Neuronal stem cell (in vitro differentiated cells): ENCODE data around the gene CACNB2.

ENCODE experiments used
- DNase-seq: peaks from one replicate; pipeline ENCODE4 v3.0.0-alpha.2; 2013; ENCODE audit warnings: low spot score
- H2AFZ ChIP-seq: one replicate; pipeline ENCODE4 v1.6.1; 2013; ENCODE audit warnings: mild to moderate bottlenecking, low read length, inconsistent platforms
- H2AK5ac ChIP-seq: 2 replicates; pipeline ENCODE4 v1.6.1; 2013; ENCODE audit warnings: low read depth, mild to moderate bottlenecking, inconsistent platforms, low read length, moderate library complexity, mixed read lengths
- H2BK120ac ChIP-seq: 2 replicates; pipeline ENCODE4 v1.6.1; 2013; ENCODE audit warnings: low read depth, mild to moderate bottlenecking, inconsistent platforms, low read length, moderate library complexity, mixed read lengths
- H2BK12ac ChIP-seq: one replicate; pipeline ENCODE4 v1.6.1; 2013; ENCODE audit warnings: low read length, inconsistent platforms
- H2BK15ac ChIP-seq: 2 replicates; pipeline ENCODE4 v1.6.1; 2013; ENCODE audit warnings: mild to moderate bottlenecking, low read length, inconsistent platforms, mixed read lengths
- H2BK5ac ChIP-seq: one replicate; pipeline ENCODE4 v1.6.1; 2013; ENCODE audit warnings: inconsistent platforms, mild to moderate bottlenecking, low read length, moderate library complexity
- H3K14ac ChIP-seq: one replicate; pipeline ENCODE4 v1.6.1; 2013; ENCODE audit warnings: low read length, inconsistent platforms
- H3K18ac ChIP-seq: 2 replicates; pipeline ENCODE4 v1.6.1; 2013; ENCODE audit warnings: low read length, inconsistent platforms
- H3K23ac ChIP-seq: 2 replicates; pipeline ENCODE4 v1.6.1; 2013; ENCODE audit warnings: low read depth, mild to moderate bottlenecking, mixed read lengths, low read length, inconsistent platforms; ENCODE audit not compliant: poor library complexity
- H3K27ac ChIP-seq: replicated peaks from 3 replicates; pipeline ENCODE4 v1.5.1; 2013; ENCODE audit warnings: low read length, inconsistent platforms
- H3K27me3 ChIP-seq, 3 experiments: 2 replicates each; pipeline ENCODE4 v1.6.1; 2013; ENCODE audit warnings: low read length in 3 of 3, mild to moderate bottlenecking in 2 of 3, inconsistent platforms in 1 of 3, low read depth in 1 of 3, mixed read lengths in 1 of 3, moderate library complexity in 1 of 3; ENCODE audit not compliant: control insufficient read depth in 3 of 3, insufficient read depth in 3 of 3
- H3K36me3 ChIP-seq, 2 donors: replicated peaks in 1 of 2; 2 replicates each; pipeline ENCODE4 v1.6.1; 2013; ENCODE audit warnings: low read length in 2 of 2; ENCODE audit not compliant: control insufficient read depth in 2 of 2, insufficient read depth in 2 of 2
- H3K4ac ChIP-seq: 2 replicates; pipeline ENCODE4 v1.6.1; 2013; ENCODE audit warnings: inconsistent platforms, mild to moderate bottlenecking, low read length, moderate library complexity
- H3K4me1 ChIP-seq, 2 donors: 1 replicate in 1 of 2; 2 replicates in 1 of 2; pipeline ENCODE4 v1.6.1; 2013; ENCODE audit warnings: low read length in 2 of 2, low read depth in 1 of 2; ENCODE audit not compliant: control insufficient read depth in 2 of 2, insufficient read depth in 1 of 2
- H3K4me2 ChIP-seq: one replicate; pipeline ENCODE4 v1.6.1; 2013; ENCODE audit warnings: mild to moderate bottlenecking, low read length, inconsistent platforms; ENCODE audit not compliant: insufficient read depth, poor library complexity, severe bottlenecking
- H3K4me3 ChIP-seq, 2 donors: 2 replicates each; pipeline ENCODE4 v1.5.1; 2013; ENCODE audit warnings: low read length in 2 of 2, mild to moderate bottlenecking in 2 of 2, inconsistent platforms in 1 of 2, moderate library complexity in 1 of 2
- H3K79me1 ChIP-seq: one replicate; pipeline ENCODE4 v1.6.1; 2013; ENCODE audit warnings: low read depth, mild to moderate bottlenecking, inconsistent platforms, low read length, moderate library complexity
- H3K9ac ChIP-seq: one replicate; pipeline ENCODE4 v1.6.1; 2013; ENCODE audit warnings: mild to moderate bottlenecking, low read depth, low read length, inconsistent platforms; ENCODE audit not compliant: poor library complexity
- H3K9me3 ChIP-seq, 2 donors: replicated peaks in 1 of 2; 2 replicates each; pipeline versions ENCODE3 to v1.6.1; 2013; ENCODE audit warnings: low read length in 2 of 2, mild to moderate bottlenecking in 2 of 2, inconsistent platforms in 1 of 2, low read depth in 1 of 2, mixed read lengths in 1 of 2, moderate library complexity in 1 of 2; ENCODE audit not compliant: control insufficient read depth in 2 of 2, insufficient read depth in 1 of 2
- H4K8ac ChIP-seq: one replicate; pipeline ENCODE4 v1.6.1; 2013; ENCODE audit warnings: low read depth, mild to moderate bottlenecking, inconsistent platforms, low read length, moderate library complexity
- H4K91ac ChIP-seq: one replicate; pipeline ENCODE4 v1.6.1; 2013; ENCODE audit warnings: low read length, low read depth, mild to moderate bottlenecking, inconsistent platforms; ENCODE audit not compliant: poor library complexity
- WGBS, 2 donors: extraction: QIAGEN DNeasy Blood & Tissue Kit; methylation state at CpG; one replicate each; pipeline ENCODE4 v1.1.7; 2013; ENCODE audit warnings: missing lambda C conversion rate in 2 of 2, mixed read lengths in 1 of 2; ENCODE audit not compliant: insufficient read length in 2 of 2, insufficient replicate concordance in 1 of 2; ENCODE audit errors: extremely low coverage in 2 of 2; 5-methylcytosine and 5-hydroxymethylcytosine counted together

The CACNB2 gene

DNA sequence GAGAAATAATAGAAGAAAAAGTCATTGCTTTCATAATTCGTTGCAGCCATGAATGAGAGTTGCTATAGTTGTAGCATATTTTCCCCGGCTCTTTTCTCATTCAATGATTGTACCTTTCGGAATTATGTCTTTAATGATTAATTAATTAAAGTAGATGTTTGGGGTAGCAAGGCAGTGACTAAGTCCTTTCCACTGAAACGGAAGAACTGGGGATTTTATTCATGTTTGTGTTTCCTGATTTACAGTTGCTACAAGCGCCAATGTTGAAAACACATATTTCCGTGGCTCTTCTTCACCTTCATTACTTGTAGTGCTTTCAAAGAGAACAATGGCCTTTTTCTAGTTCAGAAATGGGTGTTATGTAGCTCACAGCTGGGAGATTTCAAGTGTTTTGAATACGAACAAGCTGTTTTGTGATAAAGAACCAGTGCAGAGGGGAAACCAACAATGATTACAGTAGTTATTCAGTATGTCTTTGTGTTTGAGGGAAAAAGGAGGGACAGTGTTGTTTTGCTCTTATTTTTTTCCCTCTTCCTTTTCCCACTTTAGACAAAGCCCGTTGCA, 357.7 kb downstream of the CACNB2 start:
- no peak overlapping the region for H2BK5ac ChIP-seq
- H3K36me3 ChIP-seq = no peaks in the 10 kb centered on the region
- no peak overlapping the region for H3K18ac ChIP-seq
- H3K9ac ChIP-seq = no peak overlapping the region
- no peak for DNase-seq
- no peak overlapping the region for H3K4me2 ChIP-seq
- H2BK15ac ChIP-seq = no peak overlapping the region
- no peak overlapping the region for H2AFZ ChIP-seq
- no peak overlapping the region for H3K14ac ChIP-seq
- no peak overlapping the region for H4K91ac ChIP-seq
- H3K4me3 ChIP-seq = no peak overlapping the region
- no peak overlapping the region for H3K4ac ChIP-seq
- H2BK120ac ChIP-seq = no peak overlapping the region
- H3K23ac ChIP-seq = no peak overlapping the region
- WGBS, 2 donors = no CpG with 5 or more reads among the region's 8 CpGs
- no peak overlapping the region for H4K8ac ChIP-seq
- no peaks in the 10 kb centered on the region for H3K4me1 ChIP-seq
- H3K79me1 ChIP-seq = no peaks in the 10 kb centered on the region
- H3K9me3 ChIP-seq = no peaks in the 10 kb centered on the region
- H2AK5ac ChIP-seq = no peak overlapping the region
- H3K27ac ChIP-seq = no peak overlapping the region
- no peak overlapping the region for H2BK12ac ChIP-seq
- H3K27me3 ChIP-seq = peaks cover 0 to 13% (median 0%) of the 10 kb centered on the region in 3 experiments

- H3K36me3 ChIP-seq = no peaks in the 10 kb centered on the region
- H3K4me3 ChIP-seq = no peak overlapping the region
- no peak overlapping the region for H2BK5ac ChIP-seq
- peaks cover 0 to 13% (median 0%) of the 10 kb centered on the region in 3 experiments for H3K27me3 ChIP-seq
- no peak overlapping the region for H3K18ac ChIP-seq
- no peaks in the 10 kb centered on the region for H3K9me3 ChIP-seq
- no peak overlapping the region for H4K8ac ChIP-seq
- H3K14ac ChIP-seq = no peak overlapping the region
- H3K4me1 ChIP-seq = no peaks in the 10 kb centered on the region
- no peak overlapping the region for H3K23ac ChIP-seq
- no peak overlapping the region for H3K27ac ChIP-seq
- H2BK120ac ChIP-seq = no peak overlapping the region
- H2BK12ac ChIP-seq = no peak overlapping the region
- no peak overlapping the region for H2AK5ac ChIP-seq
- DNase-seq = no peak
- H3K4ac ChIP-seq = no peak overlapping the region
- no peak overlapping the region for H2BK15ac ChIP-seq
- H3K4me2 ChIP-seq = no peak overlapping the region
- no peaks in the 10 kb centered on the region for H3K79me1 ChIP-seq
- no peak overlapping the region for H3K9ac ChIP-seq
- no peak overlapping the region for H2AFZ ChIP-seq
- no peak overlapping the region for H4K91ac ChIP-seq
- WGBS, 2 donors = no CpG with 5 or more reads among the region's 4 CpGs
These were observed 358.8 kb downstream of the CACNB2 start for GRCh38 chr10:18498998-18499397.

DNA sequence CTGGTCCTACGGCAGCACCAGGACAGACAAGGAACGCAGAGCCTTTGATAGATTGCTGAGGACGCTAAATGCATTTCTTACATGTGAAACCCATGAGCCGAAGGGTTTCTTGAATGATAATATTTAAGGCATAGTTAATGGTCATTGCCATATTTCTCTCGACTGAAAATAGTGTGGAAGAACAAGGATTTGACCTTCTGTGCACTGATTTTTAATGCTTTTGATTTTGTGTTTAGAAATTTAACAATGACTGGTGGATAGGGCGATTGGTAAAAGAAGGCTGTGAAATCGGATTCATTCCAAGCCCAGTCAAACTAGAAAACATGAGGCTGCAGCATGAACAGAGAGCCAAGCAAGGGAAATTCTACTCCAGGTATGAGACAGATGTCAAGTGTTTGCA, 360.4 kb downstream of the CACNB2 start:
- Histone ChIP-seq H2BK15ac (no peak overlapping the region), H2BK120ac (no peak overlapping the region), H2AK5ac (no peak overlapping the region), H3K14ac (no peak overlapping the region), H4K8ac (no peak overlapping the region), H3K4me1 (no peaks in the 10 kb centered on the region), H3K18ac (no peak overlapping the region), H3K9ac (no peak overlapping the region), H3K4ac (no peak overlapping the region), H3K4me3 (no peak overlapping the region), H4K91ac (no peak overlapping the region), H2BK5ac (no peak overlapping the region), H3K23ac (no peak overlapping the region), H2BK12ac (no peak overlapping the region), H3K4me2 (no peak overlapping the region), H2AFZ (no peak overlapping the region), H3K79me1 (no peaks in the 10 kb centered on the region), H3K27ac (no peak overlapping the region), H3K9me3 (no peaks in the 10 kb centered on the region), H3K36me3 (no peaks in the 10 kb centered on the region), H3K27me3 (peaks cover 0 to 13% (median 0%) of the 10 kb centered on the region in 3 experiments)
- no peak for DNase-seq
- WGBS, 2 donors = no CpG with 5 or more reads among the region's 7 CpGs

- Histone ChIP-seq H2AFZ (no peak overlapping the region), H3K4ac (no peak overlapping the region), H3K9me3 (no peaks in the 10 kb centered on the region), H3K79me1 (no peaks in the 10 kb centered on the region), H3K9ac (no peak overlapping the region), H3K4me3 (no peak overlapping the region), H3K23ac (no peak overlapping the region), H2BK12ac (no peak overlapping the region), H3K27ac (no peak overlapping the region), H3K4me1 (no peaks in the 10 kb centered on the region), H3K18ac (no peak overlapping the region), H2BK120ac (no peak overlapping the region), H3K14ac (no peak overlapping the region), H2AK5ac (no peak overlapping the region), H4K91ac (no peak overlapping the region), H2BK15ac (no peak overlapping the region), H4K8ac (no peak overlapping the region), H3K4me2 (no peak overlapping the region), H3K36me3 (no peaks in the 10 kb centered on the region), H3K27me3 (peaks cover 0 to 13% (median 0%) of the 10 kb centered on the region in 3 experiments), H2BK5ac (no peak overlapping the region)
- no peak for DNase-seq
- WGBS, 2 donors = no CpG with 5 or more reads among the region's 3 CpGs
These were observed 361.0 kb downstream of the CACNB2 start for GRCh38 chr10:18501198-18501597.
